EH (cell line): ENCODE data around the gene BICRA.
"Not testable (repeated sequence)": the region's sequence is repeated elsewhere in the genome, so short reads cannot be mapped to it uniquely, and the experiment has no call there.

Experiments
- DNase-seq: peaks from one replicate; pipeline ENCODE4 v3.0.0-alpha.2; 2015; ENCODE audit warnings: low read depth

BICRA gene

DNA sequence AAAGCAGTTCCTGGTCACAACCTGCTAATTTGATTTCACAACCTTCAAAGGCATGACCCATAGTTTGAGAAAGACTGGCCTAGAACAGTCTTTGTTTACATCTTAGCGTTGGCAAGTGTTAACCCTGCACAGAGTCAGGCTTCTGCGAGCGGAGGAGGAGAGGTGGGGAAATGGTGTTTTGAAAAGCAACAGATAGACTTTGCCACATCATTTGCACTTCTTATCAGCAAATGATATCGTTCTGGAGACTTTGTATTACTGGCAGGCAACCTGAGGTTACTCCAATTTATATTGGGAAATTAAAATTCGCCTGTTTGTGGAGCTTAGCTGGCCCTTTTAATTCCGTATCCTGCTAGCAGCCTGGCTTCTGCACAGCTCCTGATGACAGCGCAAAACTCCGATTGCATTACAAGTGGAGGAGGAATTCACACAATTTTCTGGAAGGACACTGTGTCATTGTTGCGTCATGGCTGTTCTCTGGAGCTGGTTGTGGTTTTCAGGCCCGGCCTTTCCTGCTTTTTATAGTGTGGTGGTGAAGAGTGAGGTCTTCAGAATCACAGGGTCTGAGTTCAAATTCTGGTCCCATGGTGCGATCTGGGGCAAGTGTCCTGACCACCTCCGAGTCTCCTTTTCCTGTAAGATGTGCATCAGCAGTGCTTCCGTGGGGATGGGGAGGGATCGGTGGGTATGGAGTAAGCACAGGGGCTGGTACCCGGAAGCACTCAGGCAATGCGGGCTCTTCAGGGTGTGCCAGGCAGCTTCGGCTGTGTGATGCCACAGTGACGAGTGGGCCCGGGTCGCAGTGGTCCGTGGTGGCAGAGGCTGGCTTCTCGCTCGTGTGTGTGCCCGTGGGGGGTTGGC is 55.2 kb downstream of the BICRA start:
- DNase-seq = peak; percentile 99

- not testable (repeated sequence) for DNase-seq
Measured at GRCh38 chr19:47668556-47668955, 59.6 kb downstream of the BICRA start.

- no peak for DNase-seq
Measured at GRCh38 chr19:47670736-47671135, 61.8 kb downstream of the BICRA start.

- DNase-seq = no peak
Measured at GRCh38 chr19:47671499-47671898, 62.6 kb downstream of the BICRA start.

GRCh38 chr19:47673426-47673825 is 64.5 kb downstream of the BICRA start:
- no peak for DNase-seq

GRCh38 chr19:47674548-47674947 is 65.6 kb downstream of the BICRA start:
- no peak for DNase-seq

DNA sequence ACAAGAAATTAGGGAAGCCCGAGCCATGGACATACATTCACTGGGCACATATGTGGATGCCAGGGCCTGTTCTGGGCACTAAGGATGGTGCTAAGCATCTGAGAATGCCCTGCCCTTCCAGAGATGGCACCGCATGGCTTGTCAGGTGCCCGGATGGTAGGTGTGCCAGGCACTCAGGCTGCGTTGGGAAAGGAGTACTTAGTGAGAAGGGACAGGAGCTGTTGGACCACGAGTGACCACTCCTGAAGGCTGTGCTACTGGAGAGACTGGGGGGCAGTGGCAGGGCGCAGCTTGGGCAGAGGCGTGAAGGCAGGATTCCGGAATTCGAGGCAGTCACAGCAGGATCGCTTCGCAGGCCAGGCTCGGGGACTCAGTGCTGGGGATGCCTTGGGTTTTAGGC is 66.3 kb downstream of the BICRA start:
- no peak for DNase-seq

DNA sequence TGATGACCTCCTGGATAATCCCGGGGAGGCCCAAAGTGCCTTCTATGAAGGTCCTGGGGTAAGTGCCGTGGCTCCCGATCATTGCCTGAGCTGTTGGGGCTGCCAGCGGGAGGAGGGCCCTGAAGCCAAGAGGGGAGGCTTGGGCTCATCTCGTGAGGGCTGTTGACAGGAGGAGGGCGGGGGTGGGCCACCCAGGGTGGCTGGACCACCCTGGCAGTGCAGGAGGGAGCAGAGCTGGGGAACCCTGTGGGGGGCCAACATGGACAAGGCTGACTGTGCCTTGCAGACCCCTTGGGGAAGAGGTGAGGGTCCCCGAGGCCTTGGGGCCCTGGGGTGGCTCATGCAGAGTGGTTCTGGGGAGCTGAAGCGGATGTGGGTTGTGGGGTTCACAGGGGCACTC is 66.9 kb downstream of the BICRA start:
- DNase-seq = no peak

DNA sequence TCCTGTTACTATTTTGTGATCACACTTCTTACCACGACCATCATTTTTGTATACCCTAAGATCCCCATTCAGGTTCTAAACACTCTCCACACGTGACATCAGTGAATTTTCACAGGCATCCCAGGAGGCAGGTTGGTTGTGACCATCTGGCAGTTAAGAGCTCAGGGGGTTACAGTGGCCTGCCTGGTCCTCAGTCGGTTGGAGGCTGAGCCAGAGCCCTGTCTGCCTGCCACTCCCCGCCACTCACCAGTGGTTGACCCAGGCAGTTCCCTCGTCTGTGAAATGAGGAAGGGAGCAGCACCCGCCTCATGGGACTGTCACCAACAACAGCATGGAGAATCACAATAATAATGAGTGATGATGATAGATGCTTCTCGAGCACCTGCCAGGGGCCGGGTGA is 67.9 kb downstream of the BICRA start:
- DNase-seq = no peak

DNA sequence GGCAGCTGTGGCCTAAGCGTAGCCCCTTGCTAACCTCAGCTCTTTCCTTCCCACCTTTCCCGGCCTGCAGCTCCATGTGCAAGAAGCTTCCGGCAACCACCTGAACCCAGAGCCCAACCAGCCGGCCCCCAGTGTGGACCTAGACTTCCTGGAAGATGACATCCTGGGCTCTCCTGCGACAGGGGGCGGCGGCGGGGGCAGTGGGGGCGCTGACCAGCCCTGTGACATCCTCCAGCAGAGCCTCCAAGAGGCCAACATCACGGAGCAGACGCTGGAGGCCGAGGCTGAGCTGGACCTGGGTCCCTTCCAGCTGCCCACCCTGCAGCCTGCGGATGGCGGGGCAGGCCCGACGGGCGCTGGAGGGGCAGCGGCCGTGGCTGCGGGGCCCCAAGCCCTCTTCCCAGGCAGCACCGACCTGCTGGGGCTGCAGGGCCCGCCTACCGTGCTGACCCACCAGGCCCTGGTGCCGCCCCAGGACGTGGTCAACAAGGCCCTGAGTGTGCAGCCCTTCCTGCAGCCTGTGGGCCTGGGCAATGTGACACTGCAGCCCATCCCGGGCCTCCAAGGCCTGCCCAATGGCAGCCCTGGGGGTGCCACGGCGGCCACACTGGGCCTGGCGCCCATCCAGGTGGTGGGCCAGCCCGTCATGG is 70.4 kb downstream of the BICRA start:
- DNase-seq = no peak

DNA sequence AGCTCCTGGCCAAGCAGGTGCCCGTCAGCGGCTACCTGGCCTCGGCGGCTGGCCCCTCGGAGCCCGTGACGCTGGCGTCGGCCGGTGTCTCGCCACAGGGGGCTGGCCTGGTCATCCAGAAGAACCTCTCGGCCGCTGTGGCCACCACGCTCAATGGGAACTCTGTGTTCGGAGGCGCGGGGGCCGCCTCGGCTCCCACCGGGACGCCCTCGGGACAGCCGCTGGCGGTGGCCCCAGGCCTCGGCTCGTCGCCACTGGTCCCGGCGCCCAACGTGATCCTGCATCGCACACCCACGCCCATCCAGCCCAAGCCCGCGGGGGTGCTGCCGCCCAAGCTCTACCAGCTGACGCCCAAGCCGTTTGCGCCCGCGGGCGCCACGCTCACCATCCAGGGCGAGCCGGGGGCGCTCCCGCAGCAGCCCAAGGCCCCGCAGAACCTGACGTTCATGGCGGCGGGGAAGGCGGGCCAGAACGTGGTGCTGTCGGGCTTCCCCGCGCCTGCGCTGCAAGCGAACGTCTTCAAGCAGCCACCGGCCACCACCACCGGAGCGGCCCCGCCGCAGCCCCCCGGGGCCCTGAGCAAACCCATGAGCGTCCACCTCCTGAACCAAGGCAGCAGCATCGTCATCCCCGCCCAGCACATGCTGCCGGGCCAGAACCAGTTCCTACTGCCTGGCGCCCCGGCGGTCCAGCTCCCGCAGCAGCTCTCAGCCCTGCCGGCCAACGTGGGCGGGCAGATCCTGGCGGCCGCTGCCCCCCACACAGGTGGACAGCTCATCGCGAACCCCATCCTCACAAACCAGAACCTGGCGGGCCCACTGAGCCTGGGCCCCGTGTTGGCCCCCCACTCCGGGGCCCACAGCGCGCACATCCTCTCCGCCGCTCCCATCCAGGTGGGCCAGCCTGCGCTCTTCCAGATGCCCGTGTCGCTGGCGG is 71.3 kb downstream of the BICRA start:
- no peak for DNase-seq

- DNase-seq = no peak
Measured at GRCh38 chr19:47680858-47681332, 72.0 kb downstream of the BICRA start.

DNA sequence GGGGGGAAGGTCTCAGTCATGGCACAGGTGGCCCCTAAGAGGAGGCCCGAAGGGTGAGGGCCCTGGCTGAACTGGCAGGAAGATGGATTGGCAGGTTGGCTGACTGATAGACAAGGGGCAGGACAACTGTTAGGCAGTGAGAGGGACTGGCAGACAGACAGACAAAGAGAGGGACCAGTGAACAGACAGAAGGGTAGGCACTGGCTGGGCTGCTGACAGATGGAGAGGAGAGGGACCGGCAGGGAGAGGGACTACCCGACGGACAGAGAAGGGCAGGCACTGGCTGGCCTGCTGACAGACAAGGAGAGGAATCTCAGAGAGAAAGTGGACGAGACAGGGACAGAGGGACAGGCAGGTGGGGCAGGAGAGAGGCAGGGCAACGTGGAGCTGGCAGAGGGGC is 72.5 kb downstream of the BICRA start:
- DNase-seq = no peak

DNA sequence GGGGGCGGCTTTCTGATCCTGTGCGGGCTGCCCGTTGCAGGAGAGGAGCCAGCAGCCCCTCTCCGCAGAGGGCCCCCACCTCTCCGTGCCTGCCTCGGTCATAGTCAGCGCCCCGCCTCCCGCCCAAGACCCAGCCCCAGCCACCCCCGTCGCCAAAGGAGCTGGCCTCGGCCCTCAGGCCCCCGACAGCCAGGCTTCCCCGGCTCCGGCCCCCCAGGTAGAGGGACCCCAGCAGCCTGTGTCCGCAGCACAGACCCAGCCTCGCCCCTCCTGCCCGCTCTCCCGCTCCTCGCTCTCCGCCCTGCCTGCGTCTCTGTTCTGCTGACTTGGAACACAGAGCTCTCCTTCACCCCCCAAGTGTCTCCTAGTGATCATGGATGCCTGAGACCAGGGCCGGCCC is 73.0 kb downstream of the BICRA start:
- DNase-seq = no peak

GRCh38 chr19:47682939-47683338 is 74.0 kb downstream of the BICRA start:
- DNase-seq = no peak

DNA sequence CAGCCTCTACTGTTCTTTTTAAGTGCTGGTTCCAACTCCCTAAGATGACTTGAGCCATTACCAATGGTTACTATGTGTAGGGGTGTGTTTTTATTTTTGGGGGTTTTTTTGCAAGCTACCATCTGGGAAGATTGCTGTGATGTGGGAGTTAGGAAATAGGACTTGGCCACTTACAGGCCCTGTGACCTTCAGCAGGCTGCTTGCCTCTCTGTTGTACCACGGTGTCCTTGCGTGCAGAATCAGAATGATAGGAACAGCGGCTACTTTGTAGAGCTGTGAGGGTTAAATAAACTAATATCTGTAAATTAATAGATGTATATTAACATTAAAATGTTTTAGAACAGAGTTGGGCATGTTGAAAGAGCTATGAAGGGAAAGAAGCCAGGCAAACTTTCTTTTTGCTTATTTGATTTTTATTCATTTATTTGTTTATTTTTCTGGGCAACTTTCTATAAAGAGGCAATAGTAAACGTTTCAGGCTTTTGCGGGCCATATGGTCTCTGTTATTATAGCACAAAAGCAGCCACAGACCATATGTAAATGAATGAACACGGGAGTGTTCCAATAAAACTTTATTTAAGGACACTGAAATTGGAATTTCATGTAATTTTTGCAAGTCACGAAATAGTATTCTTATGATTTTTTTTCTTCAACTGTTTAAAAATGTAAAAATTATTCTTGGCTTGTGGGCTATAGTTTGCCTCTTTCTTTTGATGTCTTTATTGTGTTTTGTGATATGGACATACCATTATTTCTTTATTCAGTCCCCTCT is 77.9 kb downstream of the BICRA start:
- DNase-seq = no peak

DNA sequence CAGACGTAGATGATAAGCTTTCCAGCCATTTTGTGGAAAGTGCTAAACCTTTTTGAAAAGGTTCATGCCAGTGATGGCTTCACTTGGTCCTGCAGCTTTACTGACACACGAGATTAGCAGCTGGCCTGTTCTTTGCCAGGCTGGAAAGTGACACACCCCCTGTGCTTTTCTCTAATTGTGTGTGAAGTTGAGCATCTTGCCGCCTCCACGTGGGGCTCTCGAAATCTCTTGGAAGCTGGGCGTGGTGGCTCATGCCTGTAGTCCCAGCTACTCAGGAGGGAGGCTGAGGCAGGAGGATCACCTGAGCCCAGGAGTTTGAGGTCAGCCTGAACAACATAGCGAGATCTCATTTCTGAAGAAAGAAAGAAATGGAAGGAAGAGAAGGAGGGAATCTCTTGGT is 79.0 kb downstream of the BICRA start:
- no peak for DNase-seq

- DNase-seq = no peak
Measured at GRCh38 chr19:47691090-47691489, 82.2 kb downstream of the BICRA start.

DNA sequence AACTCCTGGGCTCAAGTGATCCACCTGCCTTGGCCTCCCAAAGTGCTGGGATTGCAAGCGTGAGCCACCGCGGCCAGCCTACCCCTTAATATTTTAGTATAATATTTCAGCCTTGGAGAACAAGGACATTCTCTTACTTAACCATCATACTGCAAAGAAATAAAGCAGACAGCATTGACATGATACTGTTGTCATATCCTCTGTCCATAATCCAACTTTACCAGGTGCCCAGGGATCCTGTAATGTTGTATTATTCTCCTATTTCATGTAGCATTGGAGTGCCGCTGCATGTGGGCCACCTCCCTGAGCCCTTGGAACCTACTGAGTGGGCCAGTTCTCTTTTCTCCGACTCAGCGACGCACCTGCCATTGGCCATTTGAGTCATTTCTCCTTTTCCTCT is 82.8 kb downstream of the BICRA start:
- DNase-seq = no peak

DNA sequence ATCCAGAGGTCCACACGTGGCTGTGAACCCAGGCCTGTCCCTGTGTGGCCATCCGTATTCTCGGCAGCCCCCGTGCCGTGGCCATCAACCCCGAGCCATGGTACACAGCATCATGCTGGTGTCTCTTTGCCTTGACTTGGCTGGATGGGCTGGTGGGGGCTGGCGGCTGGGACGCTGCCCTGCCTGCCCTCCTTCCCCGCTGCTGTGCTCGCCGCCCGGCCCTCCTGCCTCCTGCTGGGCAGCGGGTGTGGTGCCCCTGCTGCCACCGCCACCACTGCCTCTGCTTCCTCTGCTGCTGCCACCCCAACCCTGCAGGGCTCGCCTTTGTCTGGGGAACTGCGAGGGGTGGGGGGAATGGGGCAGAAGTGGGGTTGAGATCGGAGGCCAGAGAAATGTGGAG is 84.6 kb downstream of the BICRA start:
- DNase-seq = no peak

DNA sequence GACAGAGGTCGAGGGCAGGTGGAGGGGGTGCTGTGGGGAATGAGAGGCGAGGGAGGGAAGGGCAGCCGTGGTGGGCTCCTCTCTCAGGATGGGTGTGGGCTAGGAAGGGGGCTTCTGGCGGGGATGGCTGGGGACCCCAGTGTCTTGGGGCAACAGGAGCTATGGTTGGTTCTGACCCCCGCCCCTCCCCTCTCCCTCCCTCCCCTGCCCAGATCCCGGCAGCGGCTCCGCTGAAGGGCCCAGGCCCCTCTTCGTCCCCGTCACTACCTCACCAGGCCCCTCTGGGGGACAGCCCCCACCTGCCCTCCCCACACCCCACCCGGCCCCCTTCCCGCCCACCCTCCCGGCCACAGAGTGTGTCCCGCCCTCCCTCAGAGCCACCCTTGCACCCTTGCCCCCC is 85.0 kb downstream of the BICRA start:
- no peak for DNase-seq
